Measurements from ENCODE around the gene MSMB.

Gene MSMB

GRCh38 chr10:46077731-46078413 lies 31.8 kb upstream of the MSMB start:
- Histone ChIP-seq H3K27ac (ENCODE audit: low read depth, low read length) (no peak overlapping the region), H3K9ac (ENCODE audit: low read length) (no peak overlapping the region), H3K27me3 (ENCODE audit: insufficient read depth, low read length) (no peaks in the 10 kb centered on the region), H2AFZ (ENCODE audit: insufficient read depth, low read length, poor library complexity) (no peak overlapping the region), H3K14ac (ENCODE audit: low read length) (no peak overlapping the region), H3K4ac (ENCODE audit: low read depth, low read length) (no peak overlapping the region), H3K23ac (ENCODE audit: low read length) (no peak overlapping the region), H2BK120ac (ENCODE audit: insufficient read depth, low read length, poor library complexity) (no peak overlapping the region), H4K8ac (ENCODE audit: low read depth, low read length) (no peak overlapping the region), H3K79me2 (ENCODE audit: control insufficient read depth, insufficient read depth, low read length, poor library complexity) (no peaks in the 10 kb centered on the region), H4K91ac (ENCODE audit: low read depth, low read length) (no peak overlapping the region), H4K12ac (ENCODE audit: low read depth, low read length) (no peak overlapping the region), H3K4me1 (ENCODE audit: control insufficient read depth in 1 of 2, insufficient read depth in 2 of 2, low read length in 2 of 2) (peaks cover 4 to 6% of the 10 kb centered on the region in 2 experiments), H3K79me1 (ENCODE audit: low read length) (no peaks in the 10 kb centered on the region), H3K9me3 (ENCODE audit: insufficient read depth, low read depth, low read length) (no peaks in the 10 kb centered on the region), H3K4me2 (ENCODE audit: low read length) (no peak overlapping the region), H2BK12ac (ENCODE audit: low read length) (no peak overlapping the region), H3K18ac (ENCODE audit: low read length) (no peak overlapping the region), H2AK5ac (ENCODE audit: low read length) (no peak overlapping the region), H2BK5ac (ENCODE audit: low read depth, low read length, poor library complexity) (no peak overlapping the region), H3K4me3 (ENCODE audit: low read depth, low read length) (no peak overlapping the region), H3K36me3 (ENCODE audit: control insufficient read depth in 1 of 2, insufficient read depth in 2 of 2, low read length in 2 of 2) (no peaks in the 10 kb centered on the region)
- DNase-seq: no peak
- no CpG with 5 or more reads among the region's 5 CpGs for WGBS (ENCODE audit: extremely low coverage, insufficient coverage, insufficient read length)

GRCh38 chr10:46077141-46077554 lies 31.1 kb upstream of the MSMB start:
- Histone ChIP-seq H4K8ac (ENCODE audit: low read depth, low read length) (no peak overlapping the region), H2AK5ac (ENCODE audit: low read length) (no peak overlapping the region), H3K9ac (ENCODE audit: low read length) (no peak overlapping the region), H3K79me1 (ENCODE audit: low read length) (no peaks in the 10 kb centered on the region), H4K12ac (ENCODE audit: low read depth, low read length) (no peak overlapping the region), H3K14ac (ENCODE audit: low read length) (no peak overlapping the region), H3K79me2 (ENCODE audit: control insufficient read depth, insufficient read depth, low read length, poor library complexity) (no peaks in the 10 kb centered on the region), H3K23ac (ENCODE audit: low read length) (no peak overlapping the region), H2BK12ac (ENCODE audit: low read length) (no peak overlapping the region), H2AFZ (ENCODE audit: insufficient read depth, low read length, poor library complexity) (no peak overlapping the region), H3K4me2 (ENCODE audit: low read length) (no peak overlapping the region), H3K27ac (ENCODE audit: low read depth, low read length) (no peak overlapping the region), H2BK120ac (ENCODE audit: insufficient read depth, low read length, poor library complexity) (no peak overlapping the region), H3K9me3 (ENCODE audit: insufficient read depth, low read depth, low read length) (no peaks in the 10 kb centered on the region), H3K4ac (ENCODE audit: low read depth, low read length) (no peak overlapping the region), H3K4me1 (ENCODE audit: control insufficient read depth in 1 of 2, insufficient read depth in 2 of 2, low read length in 2 of 2) (peaks cover 4 to 6% of the 10 kb centered on the region in 2 experiments), H3K36me3 (ENCODE audit: control insufficient read depth in 1 of 2, insufficient read depth in 2 of 2, low read length in 2 of 2) (no peaks in the 10 kb centered on the region), H2BK5ac (ENCODE audit: low read depth, low read length, poor library complexity) (no peak overlapping the region), H3K27me3 (ENCODE audit: insufficient read depth, low read length) (no peaks in the 10 kb centered on the region), H4K91ac (ENCODE audit: low read depth, low read length) (no peak overlapping the region), H3K4me3 (ENCODE audit: low read depth, low read length) (no peak overlapping the region), H3K18ac (ENCODE audit: low read length) (no peak overlapping the region)
- peak; percentile 87 to 97 for DNase-seq
- no CpG with 5 or more reads among the region's 4 CpGs for WGBS (ENCODE audit: extremely low coverage, insufficient coverage, insufficient read length)

- H3K79me1 ChIP-seq (ENCODE audit: low read length): no peaks in the 10 kb centered on the region
- no peak overlapping the region for H3K18ac ChIP-seq (ENCODE audit: low read length)
- no peaks in the 10 kb centered on the region for H3K27me3 ChIP-seq (ENCODE audit: insufficient read depth, low read length)
- no peak overlapping the region for H2BK5ac ChIP-seq (ENCODE audit: low read depth, low read length, poor library complexity)
- H2AK5ac ChIP-seq (ENCODE audit: low read length): no peak overlapping the region
- H3K36me3 ChIP-seq (ENCODE audit: control insufficient read depth in 1 of 2, insufficient read depth in 2 of 2, low read length in 2 of 2): no peaks in the 10 kb centered on the region
- no peak overlapping the region for H2BK120ac ChIP-seq (ENCODE audit: insufficient read depth, low read length, poor library complexity)
- H3K9me3 ChIP-seq (ENCODE audit: insufficient read depth, low read depth, low read length): no peaks in the 10 kb centered on the region
- H3K14ac ChIP-seq (ENCODE audit: low read length): no peak overlapping the region
- no peak overlapping the region for H2AFZ ChIP-seq (ENCODE audit: insufficient read depth, low read length, poor library complexity)
- H3K4ac ChIP-seq (ENCODE audit: low read depth, low read length): no peak overlapping the region
- H3K4me2 ChIP-seq (ENCODE audit: low read length): no peak overlapping the region
- no peak overlapping the region for H3K23ac ChIP-seq (ENCODE audit: low read length)
- H4K91ac ChIP-seq (ENCODE audit: low read depth, low read length): no peak overlapping the region
- no peak overlapping the region for H4K8ac ChIP-seq (ENCODE audit: low read depth, low read length)
- WGBS (ENCODE audit: extremely low coverage, insufficient coverage, insufficient read length): no CpG with 5 or more reads among the region's 3 CpGs
- no peaks in the 10 kb centered on the region for H3K79me2 ChIP-seq (ENCODE audit: control insufficient read depth, insufficient read depth, low read length, poor library complexity)
- H3K27ac ChIP-seq (ENCODE audit: low read depth, low read length): no peak overlapping the region
- peaks cover 4 to 6% of the 10 kb centered on the region in 2 experiments for H3K4me1 ChIP-seq (ENCODE audit: control insufficient read depth in 1 of 2, insufficient read depth in 2 of 2, low read length in 2 of 2)
- no peak overlapping the region for H2BK12ac ChIP-seq (ENCODE audit: low read length)
- no peak overlapping the region for H3K4me3 ChIP-seq (ENCODE audit: low read depth, low read length)
- H3K9ac ChIP-seq (ENCODE audit: low read length): no peak overlapping the region
- H4K12ac ChIP-seq (ENCODE audit: low read depth, low read length): no peak overlapping the region
- peak in 1 of 2 donors; percentile 31 for DNase-seq
Observed at GRCh38 chr10:46075869-46076268, 29.8 kb upstream of the MSMB start.

- Histone ChIP-seq H2BK12ac (ENCODE audit: low read length) (no peak overlapping the region), H3K27me3 (ENCODE audit: insufficient read depth, low read length) (no peaks in the 10 kb centered on the region), H3K79me1 (ENCODE audit: low read length) (no peaks in the 10 kb centered on the region), H3K18ac (ENCODE audit: low read length) (no peak overlapping the region), H3K9me3 (ENCODE audit: insufficient read depth, low read depth, low read length) (no peaks in the 10 kb centered on the region), H4K8ac (ENCODE audit: low read depth, low read length) (no peak overlapping the region), H4K12ac (ENCODE audit: low read depth, low read length) (no peak overlapping the region), H4K91ac (ENCODE audit: low read depth, low read length) (no peak overlapping the region), H3K79me2 (ENCODE audit: control insufficient read depth, insufficient read depth, low read length, poor library complexity) (no peaks in the 10 kb centered on the region), H3K4me3 (ENCODE audit: low read depth, low read length) (no peak overlapping the region), H2BK120ac (ENCODE audit: insufficient read depth, low read length, poor library complexity) (no peak overlapping the region), H2BK5ac (ENCODE audit: low read depth, low read length, poor library complexity) (no peak overlapping the region), H3K23ac (ENCODE audit: low read length) (no peak overlapping the region), H3K27ac (ENCODE audit: low read depth, low read length) (no peak overlapping the region), H3K14ac (ENCODE audit: low read length) (no peak overlapping the region), H2AFZ (ENCODE audit: insufficient read depth, low read length, poor library complexity) (no peak overlapping the region), H3K4me2 (ENCODE audit: low read length) (no peak overlapping the region), H3K9ac (ENCODE audit: low read length) (no peak overlapping the region), H3K36me3 (ENCODE audit: control insufficient read depth in 1 of 2, insufficient read depth in 2 of 2, low read length in 2 of 2) (no peaks in the 10 kb centered on the region), H3K4ac (ENCODE audit: low read depth, low read length) (no peak overlapping the region), H2AK5ac (ENCODE audit: low read length) (no peak overlapping the region), H3K4me1 (ENCODE audit: control insufficient read depth in 1 of 2, insufficient read depth in 2 of 2, low read length in 2 of 2) (peaks cover 0 to 5% of the 10 kb centered on the region in 2 experiments)
- WGBS (ENCODE audit: extremely low coverage, insufficient coverage, insufficient read length): no CpG with 5 or more reads among the region's 4 CpGs
- no peak for DNase-seq
Observed at GRCh38 chr10:46074196-46074946, 28.3 kb upstream of the MSMB start.

All from trophoblast cell (in vitro differentiated cells and primary cell).